GM18526 (cell line): Measurements from ENCODE around the gene ANKRD33B.

Experiments
- POLR2A ChIP-seq: IDR thresholded peaks from 3 replicates; pipeline ENCODE4 v1.6.1; 2011; ENCODE audit not compliant: insufficient read length; ENCODE audit errors: extremely low read depth

ANKRD33B gene

DNA sequence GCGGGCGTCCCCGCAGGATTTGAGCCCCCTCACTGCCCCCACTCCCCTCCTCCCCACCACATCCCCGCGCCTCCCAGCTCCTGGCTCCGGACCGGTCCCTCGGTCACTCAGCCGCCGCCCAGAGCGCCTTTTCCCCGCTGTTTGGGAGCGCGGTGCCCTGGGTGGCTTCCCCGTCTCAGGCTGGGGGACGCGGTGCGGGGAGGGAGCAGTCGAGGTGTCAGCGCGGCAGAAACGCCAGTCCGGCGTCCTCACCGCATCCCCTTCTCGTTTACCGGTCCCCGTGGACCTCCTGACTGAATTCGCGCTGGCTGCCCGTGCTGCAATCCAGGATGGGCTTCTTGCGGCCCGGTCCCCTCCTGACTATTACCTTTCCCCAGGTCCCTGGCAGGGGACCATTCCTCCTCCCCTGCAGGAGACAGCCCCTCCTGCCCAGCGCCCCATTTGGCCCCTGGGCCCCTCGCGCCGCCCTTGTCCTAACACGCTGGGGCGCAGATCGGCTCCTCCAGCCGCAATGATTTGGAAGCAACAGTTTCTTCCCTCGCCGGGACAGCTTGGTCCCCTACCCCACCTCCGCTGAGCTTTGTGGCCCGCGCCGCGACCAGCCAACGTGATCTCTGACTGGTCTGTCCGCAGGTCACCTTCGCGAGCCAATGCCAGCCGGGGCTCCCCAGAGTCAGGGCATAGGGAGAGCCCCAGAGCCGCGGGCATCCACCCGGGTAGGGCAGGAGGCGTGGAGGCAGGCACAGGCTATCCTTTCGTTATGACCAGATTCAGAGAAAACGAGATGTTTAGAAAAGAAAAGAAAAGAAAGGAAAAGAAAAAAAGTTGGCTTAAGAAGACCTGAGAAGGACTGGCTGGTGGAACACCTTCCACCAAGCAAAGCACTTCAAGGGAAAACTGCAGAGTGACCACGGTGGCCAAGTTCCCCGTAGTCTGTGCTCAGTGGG, 1.2 kb downstream of the ANKRD33B start:
- peak; percentile 23 for TF ChIP-seq POLR2A

DNA sequence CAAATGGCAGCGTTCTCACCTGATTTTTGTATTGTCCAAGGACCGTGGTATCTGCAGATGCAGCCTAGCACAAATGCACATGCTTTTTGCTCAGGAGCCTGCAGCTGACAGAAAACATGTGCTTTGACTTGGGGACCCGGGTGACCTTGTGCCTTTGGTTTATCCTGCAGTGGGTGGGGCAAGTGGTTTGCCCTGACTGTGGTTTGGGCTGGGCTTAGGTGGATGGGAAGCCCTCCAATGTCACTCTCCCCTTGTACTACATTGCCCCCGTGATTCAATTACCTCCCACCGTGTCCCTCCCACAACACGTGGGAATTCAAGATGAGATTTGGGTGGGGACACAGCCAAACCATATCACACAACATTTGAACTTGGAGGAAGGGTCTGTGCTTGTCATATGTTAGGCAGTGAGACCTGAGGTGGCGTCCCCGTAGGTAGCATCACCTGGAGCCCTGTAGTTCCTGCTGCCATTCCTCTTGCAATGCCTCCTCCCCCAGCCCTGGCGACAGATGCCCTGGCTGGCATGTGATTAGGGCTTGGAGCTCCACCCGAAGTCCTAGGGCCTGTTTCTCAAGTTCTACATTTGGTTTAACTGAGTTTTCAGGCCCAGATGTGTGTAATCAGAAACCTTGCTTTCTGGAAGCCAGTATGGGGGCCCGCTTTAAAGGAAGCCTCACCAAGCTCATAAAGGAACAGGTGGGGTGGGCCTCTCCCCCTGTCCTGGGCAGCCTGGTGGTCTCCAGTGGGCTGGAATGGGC, 2.1 kb downstream of the ANKRD33B start:
- TF ChIP-seq POLR2A, result peak; percentile 12

DNA sequence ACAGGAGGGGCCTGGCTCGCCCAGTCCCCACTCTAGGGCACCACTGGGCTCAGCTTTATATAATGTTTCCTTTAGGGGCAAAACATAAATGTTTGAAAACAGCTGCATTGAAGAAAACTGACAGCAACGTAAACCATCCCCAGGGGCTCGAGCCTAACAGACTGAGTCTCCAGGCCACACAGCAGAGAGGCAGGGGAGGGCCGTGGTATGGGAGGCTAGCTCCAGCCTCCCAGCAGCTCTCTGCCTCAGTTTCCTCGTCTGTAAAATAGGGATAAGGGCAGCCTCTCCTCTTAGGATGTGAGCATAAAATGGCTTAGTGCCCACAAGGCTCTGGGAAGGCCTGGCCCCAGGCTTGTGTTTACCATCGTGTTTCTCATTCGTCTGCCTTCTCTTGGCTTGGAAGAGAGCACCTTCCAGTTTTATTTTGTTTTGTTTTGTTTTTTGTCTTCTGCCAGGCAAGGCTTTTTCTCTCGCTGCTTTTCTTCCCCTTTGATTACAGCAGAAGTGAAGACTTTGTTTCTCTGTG, 2.7 kb downstream of the ANKRD33B start:
- no peak for TF ChIP-seq POLR2A

- no peak for TF ChIP-seq POLR2A
These were observed 3.3 kb downstream of the ANKRD33B start for GRCh38 chr5:10567121-10567591.

DNA sequence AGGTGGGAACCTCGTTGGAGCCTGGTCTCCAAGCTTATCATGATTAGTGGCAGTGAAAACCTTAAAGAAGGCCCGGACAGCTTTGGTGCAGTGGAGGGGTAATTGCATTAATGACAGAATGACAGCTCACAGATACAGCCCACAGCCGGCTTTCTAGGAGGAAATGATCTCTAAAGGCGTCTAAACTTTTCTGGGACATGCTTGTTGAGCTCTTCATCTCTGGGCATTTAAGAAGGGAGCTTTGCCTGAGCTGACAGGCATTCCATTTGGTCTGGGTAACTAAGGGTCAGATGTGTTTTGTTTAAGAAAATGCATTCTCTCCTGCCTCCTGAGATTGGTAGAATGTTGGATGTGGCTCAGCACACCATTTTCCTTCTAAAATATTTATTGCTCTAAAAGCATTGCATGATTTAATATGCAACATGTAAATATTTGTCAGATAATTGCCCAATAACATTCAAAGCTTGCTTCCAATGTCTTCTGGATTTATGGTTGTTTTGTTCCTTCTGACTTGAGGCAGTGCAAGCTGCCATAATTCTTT, 4.0 kb downstream of the ANKRD33B start:
- TF ChIP-seq POLR2A, result no peak

GRCh38 chr5:10572451-10572850, 8.6 kb downstream of the ANKRD33B start:
- no peak for TF ChIP-seq POLR2A

- TF ChIP-seq POLR2A, result no peak
These were observed 9.7 kb downstream of the ANKRD33B start for GRCh38 chr5:10573487-10574145.

DNA sequence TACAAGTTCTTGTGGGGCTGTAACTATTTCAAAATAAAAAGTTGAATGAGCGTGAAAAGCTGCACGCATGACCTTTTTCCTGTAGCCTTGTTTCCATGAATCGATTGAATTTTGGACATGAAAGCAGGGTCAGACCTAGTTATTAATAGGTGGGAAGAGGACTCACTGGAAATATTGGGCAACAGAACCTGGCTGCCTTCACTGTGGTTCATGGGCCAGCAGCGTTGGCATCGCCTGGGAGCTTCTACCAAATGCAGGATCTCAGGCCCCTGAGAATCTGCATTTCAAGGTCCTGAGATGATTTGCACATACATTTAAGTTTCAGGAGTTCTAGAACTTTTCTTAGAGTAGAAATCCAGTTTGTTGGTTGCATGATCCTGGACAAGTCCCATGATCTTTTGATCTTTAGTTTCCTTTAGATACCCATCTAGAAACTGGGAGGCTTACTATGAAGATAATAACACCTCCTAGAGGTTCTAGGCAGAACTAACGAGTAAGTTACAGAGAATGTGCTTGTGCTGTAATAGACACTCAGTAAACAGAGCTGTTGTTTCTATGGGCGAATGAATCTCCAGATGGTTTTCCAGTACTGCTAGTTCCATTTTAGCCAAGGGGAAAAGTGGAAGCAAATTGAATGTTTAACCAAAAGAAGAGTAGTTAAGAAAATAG, 12.4 kb downstream of the ANKRD33B start:
- no peak for TF ChIP-seq POLR2A

- TF ChIP-seq POLR2A, result no peak
These were observed 12.9 kb downstream of the ANKRD33B start for GRCh38 chr5:10576790-10577189.

DNA sequence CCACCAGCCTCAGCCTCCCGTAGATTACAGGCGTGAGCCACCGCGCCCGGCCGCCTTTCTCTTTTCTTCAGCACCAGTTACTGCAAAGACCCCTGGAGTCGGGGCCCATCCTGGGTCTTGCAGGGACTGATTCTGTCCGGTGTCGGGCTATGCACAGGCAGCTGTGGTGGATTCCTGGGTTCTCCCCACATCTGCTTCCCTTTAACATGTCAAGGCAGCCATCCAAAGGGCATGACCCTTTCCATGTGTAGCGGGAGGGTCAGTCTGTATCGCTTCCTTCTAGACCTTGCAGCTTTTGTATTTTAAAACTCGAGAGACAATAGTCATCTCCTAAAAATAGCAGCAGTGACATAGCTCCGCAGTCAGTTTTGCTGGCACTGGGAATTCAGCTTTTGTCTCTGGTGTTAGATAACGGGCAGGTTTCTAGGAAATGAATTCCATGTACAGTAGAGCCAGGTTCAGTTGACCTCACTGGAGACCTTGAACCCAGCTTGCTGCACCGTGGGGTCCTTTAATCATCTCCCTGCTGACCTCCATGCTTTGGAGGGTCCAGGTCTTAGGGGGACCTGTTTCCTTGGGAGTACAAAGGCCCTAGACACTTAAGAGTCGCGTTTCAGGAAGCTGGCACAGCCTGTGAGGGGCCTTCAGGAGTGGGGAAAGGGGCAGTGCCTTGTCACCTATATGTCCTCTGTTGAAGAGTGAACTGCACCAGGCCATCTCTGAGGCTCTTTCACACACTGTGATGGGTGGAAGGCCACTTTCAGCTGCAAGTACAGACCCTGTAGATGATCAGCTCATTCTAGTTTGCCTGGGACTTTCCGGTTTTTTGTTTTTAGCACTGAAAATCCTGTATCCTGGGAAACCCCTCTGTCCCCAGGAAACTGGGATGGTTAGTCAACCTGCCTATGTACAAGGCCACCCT, 13.8 kb downstream of the ANKRD33B start:
- no peak for TF ChIP-seq POLR2A

GRCh38 chr5:10578293-10578665, 14.4 kb downstream of the ANKRD33B start:
- TF ChIP-seq POLR2A, result no peak

- no peak for TF ChIP-seq POLR2A
These were observed 15.0 kb downstream of the ANKRD33B start for GRCh38 chr5:10578869-10579268.

DNA sequence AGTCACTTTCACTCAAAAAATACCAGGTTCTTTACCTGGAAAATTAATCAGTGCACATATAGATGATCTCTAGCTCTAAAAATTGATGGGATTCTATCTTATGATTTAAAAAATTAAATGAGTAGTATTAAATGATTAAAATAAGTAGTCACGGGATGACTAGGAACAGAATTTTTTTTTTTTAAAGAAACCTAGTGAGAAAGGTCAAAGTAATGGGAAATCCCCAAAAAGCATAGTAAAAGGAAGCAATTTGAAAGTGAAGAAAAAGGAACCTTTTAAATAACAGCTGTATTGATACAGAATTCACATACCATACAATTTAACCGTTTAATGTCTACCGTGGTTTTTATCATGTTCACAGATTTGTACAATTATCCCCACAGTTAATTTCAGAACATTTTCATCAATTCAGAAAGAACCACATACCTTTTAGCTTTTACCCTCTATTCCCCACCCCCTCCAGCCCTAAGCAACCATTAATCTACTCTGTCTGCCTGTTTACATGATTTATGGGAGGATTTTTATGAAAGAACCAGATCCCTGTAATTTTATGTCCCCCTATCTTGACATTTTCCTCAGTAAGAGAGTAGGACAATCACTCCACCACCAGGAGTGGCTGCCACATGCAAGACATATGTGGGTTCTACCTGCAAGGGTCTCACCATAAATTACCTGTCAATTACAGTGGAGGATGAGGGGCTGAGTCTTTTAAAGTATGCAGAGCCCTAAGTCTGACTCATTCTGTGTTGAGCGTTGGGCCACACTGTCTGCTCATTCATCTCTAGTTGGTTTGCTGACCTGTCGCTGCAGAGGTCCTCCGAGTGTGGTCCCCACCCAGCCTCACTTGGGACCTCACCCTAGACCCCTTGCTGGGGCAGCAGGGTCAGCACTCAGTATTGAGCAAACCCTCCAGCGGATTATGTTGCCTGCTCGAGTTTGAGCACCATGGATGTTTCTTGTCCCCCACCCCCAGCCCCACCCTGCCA, 16.0 kb downstream of the ANKRD33B start:
- TF ChIP-seq POLR2A, result no peak
